BJ (cell line): ENCODE measurements around the gene CHCHD6. TPM values are rescaled to one million over a fixed set of nuclear protein-coding genes. Genes with fewer than 3 reads are reported as not detected.
A peak's percentile ranks its signal among the peaks of the same experiment; 100 is the strongest.

Source experiments
- CTCF ChIA-PET: fragments of 350-600 bp; formaldehyde crosslinking; extraction: SDS; loops from one replicate; lab custom pipeline; 2021; ENCODE audit warnings: antibody characterized with exemption, inconsistent platforms; lab: Yijun Ruan, JAX
- POLR2A ChIA-PET: fragments of 300-600 bp; sonication (Branson Sonifier 250); formaldehyde crosslinking; extraction: SDS; loops from one replicate; lab custom pipeline; 2021; ENCODE audit warnings: antibody characterized with exemption; lab: Charles Lee
- DNase-seq: peaks from one replicate; pipeline ENCODE4 v3.0.0-alpha.2; 2011; ENCODE audit warnings: low read depth
- H3K27me3 ChIP-seq: 2 replicates; pipeline ENCODE4 v1.6.0; 2011; ENCODE audit warnings: low read length; ENCODE audit not compliant: control insufficient read depth, insufficient read depth
- H3K36me3 ChIP-seq: 2 replicates; pipeline ENCODE4 v1.5.1; 2011; ENCODE audit warnings: low read length; ENCODE audit not compliant: control insufficient read depth, insufficient read depth
- H3K4me3 ChIP-seq: 2 replicates; pipeline ENCODE4 v1.5.1; 2011; ENCODE audit warnings: low read depth, mild to moderate bottlenecking, control low read depth, low read length
- polyA plus RNA-seq: library from polyadenylated mRNA; depleted of rRNA; stranded (reverse); fragments of >200 nt; gene quantifications from 2 replicates; pipeline ENCODE4 v1.2.3, GENCODE V29; 2011
- TF ChIP-seq, protein P1 (sequence below): IDR thresholded peaks from 2 replicates; pipeline ENCODE4 v1.5.1; 2011; ENCODE audit warnings: low read depth, mild to moderate bottlenecking, control low read depth, inconsistent platforms, low read length, moderate library complexity; ENCODE audit not compliant: insufficient read depth

CHCHD6 gene
- polyA plus RNA-seq, 1 experiment, result 23.7 TPM

DNA sequence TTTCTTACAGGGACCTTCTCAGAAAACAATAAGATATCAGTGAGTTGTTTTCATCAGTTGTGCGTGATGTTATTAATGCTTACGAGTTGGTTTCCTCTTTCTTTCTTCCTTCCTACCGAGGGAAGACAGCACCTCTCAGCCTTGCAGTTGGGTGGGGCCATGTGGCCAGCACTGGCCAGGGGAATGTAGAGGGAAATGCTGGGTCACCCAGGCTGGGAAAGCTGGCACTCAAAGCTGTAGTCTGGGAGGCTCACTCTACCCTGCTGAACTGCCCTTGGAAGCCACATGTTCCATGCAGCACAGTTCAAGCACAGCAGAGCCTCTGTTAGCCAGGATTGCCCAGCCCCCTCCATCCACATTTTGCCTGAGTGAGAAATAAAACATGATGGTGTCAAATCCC lies 10.1 kb upstream of the CHCHD6 start:
- ChIA-PET POLR2A (no interaction called here), CTCF (interaction anchor here (1.0 to 2.9 kb wide), 4 partner anchors 10 to 15 kb away, joined by 3 to 14 read pairs (median 4); partner anchors contain the start of gene CHCHD6)
- no peak for DNase-seq
- Histone ChIP-seq H3K4me3 (no peak overlapping the region), H3K36me3 (no peaks in the 10 kb centered on the region), H3K27me3 (peaks cover 10% of the 10 kb centered on the region; the same call in 1 of the 2 replicates)
- TF ChIP-seq, protein P1, sequence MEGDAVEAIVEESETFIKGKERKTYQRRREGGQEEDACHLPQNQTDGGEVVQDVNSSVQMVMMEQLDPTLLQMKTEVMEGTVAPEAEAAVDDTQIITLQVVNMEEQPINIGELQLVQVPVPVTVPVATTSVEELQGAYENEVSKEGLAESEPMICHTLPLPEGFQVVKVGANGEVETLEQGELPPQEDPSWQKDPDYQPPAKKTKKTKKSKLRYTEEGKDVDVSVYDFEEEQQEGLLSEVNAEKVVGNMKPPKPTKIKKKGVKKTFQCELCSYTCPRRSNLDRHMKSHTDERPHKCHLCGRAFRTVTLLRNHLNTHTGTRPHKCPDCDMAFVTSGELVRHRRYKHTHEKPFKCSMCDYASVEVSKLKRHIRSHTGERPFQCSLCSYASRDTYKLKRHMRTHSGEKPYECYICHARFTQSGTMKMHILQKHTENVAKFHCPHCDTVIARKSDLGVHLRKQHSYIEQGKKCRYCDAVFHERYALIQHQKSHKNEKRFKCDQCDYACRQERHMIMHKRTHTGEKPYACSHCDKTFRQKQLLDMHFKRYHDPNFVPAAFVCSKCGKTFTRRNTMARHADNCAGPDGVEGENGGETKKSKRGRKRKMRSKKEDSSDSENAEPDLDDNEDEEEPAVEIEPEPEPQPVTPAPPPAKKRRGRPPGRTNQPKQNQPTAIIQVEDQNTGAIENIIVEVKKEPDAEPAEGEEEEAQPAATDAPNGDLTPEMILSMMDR, result no peak

DNA sequence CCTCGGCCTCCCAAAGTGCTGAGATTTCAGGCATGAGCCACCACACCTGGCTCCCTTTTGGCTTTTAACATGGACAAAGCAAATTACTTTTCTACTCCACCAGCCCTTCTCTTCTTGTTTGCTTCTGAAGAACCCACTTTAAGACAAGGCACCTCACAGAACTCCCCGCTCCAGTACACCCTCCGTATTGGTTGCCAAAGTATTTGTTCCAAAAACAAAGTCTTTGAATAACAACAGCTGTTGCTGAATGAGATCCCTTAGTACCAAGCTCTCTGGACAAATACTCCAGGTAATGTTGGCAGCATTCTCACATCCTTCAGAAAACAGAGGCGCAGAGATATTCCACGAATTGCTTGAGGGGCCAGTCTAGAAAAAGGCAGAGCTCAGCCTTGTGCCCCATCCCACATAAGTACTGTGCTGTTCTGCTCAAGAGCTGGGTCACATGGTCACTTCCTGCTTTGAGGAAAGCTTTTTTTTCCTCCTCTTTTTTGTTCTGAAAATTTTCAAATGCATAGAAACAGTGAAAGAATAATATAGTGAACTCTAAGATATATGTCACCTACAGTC lies 7.3 kb upstream of the CHCHD6 start:
- TF ChIP-seq, protein P1, result no peak
- ChIA-PET POLR2A (interaction anchor here (0.6 kb wide), 1 partner anchor 798 kb away, joined by 3 read pairs; no protein-coding TSS in a partner anchor), CTCF (interaction anchor here (1.7 kb wide), 1 partner anchor 9 kb away, joined by 3 read pairs; no protein-coding TSS in a partner anchor)
- no peak overlapping the region for H3K4me3 ChIP-seq
- H3K27me3 ChIP-seq, result peaks cover 10% of the 10 kb centered on the region
- DNase-seq, result no peak
- no peaks in the 10 kb centered on the region for H3K36me3 ChIP-seq

DNA sequence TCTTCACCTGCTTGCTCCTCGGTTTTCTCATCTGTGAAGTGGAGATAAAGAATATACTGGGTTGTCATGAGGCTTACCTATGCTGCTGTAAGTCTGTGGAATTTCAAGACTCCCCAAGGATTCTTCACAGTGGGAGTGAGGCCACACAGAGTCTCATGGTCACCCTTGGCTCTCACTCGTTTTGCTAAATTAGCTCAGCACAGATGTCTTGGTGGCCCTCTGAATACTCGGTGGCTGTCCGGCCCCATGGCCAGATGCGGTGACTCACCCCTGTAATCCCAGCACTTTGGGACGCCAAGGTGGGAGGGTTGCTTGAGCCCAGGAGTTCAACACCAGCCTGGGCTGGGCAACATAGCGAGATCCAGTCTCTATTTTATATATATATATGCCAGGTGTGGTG lies 5.0 kb upstream of the CHCHD6 start:
- ChIA-PET POLR2A (no interaction called here), CTCF (no interaction called here)
- H3K4me3 ChIP-seq, result no peak overlapping the region
- H3K36me3 ChIP-seq, result no peaks in the 10 kb centered on the region
- H3K27me3 ChIP-seq, result peaks cover 6% of the 10 kb centered on the region
- TF ChIP-seq, protein P1, result no peak
- DNase-seq, result no peak

DNA sequence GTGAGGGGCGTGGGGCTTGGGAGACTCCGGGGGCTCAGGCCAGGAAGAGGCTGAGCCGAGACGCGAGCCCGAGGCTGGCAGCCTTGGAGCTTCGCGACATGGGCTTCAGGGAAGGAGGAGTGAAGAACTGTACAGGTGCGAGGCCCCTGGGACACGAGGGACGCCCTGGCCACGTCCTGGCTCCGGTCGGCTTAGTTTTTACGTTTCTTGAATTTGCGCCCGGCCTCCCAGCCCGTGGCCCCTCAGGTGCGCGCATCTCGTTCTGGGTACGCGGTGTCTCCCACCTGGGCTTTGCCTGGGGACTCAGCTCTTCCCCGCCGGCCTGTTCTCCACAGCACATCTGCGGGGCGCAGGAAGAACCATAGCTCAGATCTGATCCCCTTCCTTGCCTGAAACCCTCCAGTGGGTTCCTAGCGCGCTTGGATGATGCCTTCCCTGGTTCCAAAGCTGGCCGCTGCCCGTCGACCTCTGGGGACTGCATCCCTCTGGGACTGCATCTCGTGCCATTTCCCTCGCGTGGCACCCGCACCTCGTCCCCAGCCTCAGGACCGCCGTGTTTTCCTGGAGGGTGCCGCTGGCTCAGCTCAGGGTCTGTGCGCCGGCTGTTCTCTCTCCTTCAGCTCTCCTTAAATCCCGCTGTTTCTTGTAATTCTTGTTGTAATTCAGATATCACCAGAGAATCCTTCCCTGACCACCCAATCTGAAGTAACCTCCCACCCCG lies 614 bp downstream of the CHCHD6 start:
- H3K4me3 ChIP-seq, result peak overlapping the region; percentile 88
- H3K27me3 ChIP-seq, result no peaks in the 10 kb centered on the region; the same call in 1 of the 2 replicates
- no peaks in the 10 kb centered on the region for H3K36me3 ChIP-seq
- no peak for DNase-seq
- TF ChIP-seq, protein P1, result no peak
- CTCF ChIA-PET, result interaction anchor here (1.5 to 2.9 kb wide), 3 partner anchors 25 to 750 kb away, joined by 4 to 12 read pairs (median 5); no protein-coding TSS in a partner anchor
- POLR2A ChIA-PET, result no interaction called here

DNA sequence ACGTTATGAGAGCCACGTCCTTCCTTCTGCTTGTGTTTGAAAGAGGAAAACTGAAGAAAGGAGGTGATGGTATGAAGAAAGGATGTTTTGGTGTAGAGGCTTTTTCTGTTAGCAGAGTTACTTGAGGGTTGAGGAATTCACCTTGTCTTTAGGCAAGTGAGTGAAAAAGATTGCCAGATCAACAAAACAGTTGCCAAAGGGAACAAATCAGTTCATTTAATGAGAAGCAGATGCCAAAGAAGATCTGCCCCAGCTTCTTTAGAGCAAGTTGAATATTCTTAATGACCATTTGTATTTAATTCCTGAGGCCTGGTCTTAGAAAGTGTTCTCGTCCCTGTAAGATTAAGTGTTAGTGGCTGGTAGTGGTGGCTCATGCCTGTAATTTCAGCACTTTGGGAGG lies 2.6 kb downstream of the CHCHD6 start:
- POLR2A ChIA-PET, result no interaction called here
- no peak overlapping the region for H3K4me3 ChIP-seq
- CTCF ChIA-PET, result interaction anchor here (1.0 to 2.9 kb wide), 2 partner anchors 15 to 27 kb away, joined by 4 to 12 read pairs; no protein-coding TSS in a partner anchor
- DNase-seq, result no peak
- no peaks in the 10 kb centered on the region for H3K36me3 ChIP-seq
- H3K27me3 ChIP-seq, result no peaks in the 10 kb centered on the region
- TF ChIP-seq, protein P1, result no peak
